Smooth muscle cell of the umbilical artery (primary cell): ENCODE measurements around the gene PCA3. TPM values are rescaled to one million over a fixed set of nuclear protein-coding genes. Genes with fewer than 3 reads are reported as not detected.

Source experiments
- total RNA-seq: library from RNA; depleted of rRNA; stranded (reverse); fragments of >200 nt; gene quantifications from 2 replicates; pipeline ENCODE4 v1.2.3, GENCODE V29; 2014

The PCA3 gene
- not detected in 2 replicates for total RNA-seq

GRCh38 chr9:76764138-76764537 is at the start of gene PCA3:
Gene PCA3, plus strand, starts transcription at chr9:76764438.

Other genes with a start within 250 kb of the PCA3 start
- gene PRUNE2, start 141.7 kb downstream of the PCA3 start, total RNA-seq: 6.2 and 8.8 TPM in 2 replicates